HepG2 (cell line): ENCODE measurements around the gene PRCD. TPM values are rescaled to one million over a fixed set of nuclear protein-coding genes. Genes with fewer than 3 reads are reported as not detected.
A peak's percentile ranks its signal among the peaks of the same experiment; 100 is the strongest.

Experiments
- ATF7-NPFF ChIP-seq: sonication (generic); formaldehyde crosslinking; IDR thresholded peaks from 2 replicates; pipeline ENCODE4 v1.8.1; 2023; ENCODE audit warnings: mild to moderate bottlenecking, low read depth, missing genetic modification reagents, moderate library complexity
- CBX5 ChIP-seq: sonication (generic); formaldehyde crosslinking; IDR thresholded peaks from 2 replicates; pipeline ENCODE4 v1.4.0; 2020; ENCODE audit warnings: missing genetic modification reagents, borderline replicate concordance
- CENPX ChIP-seq: sonication (generic); formaldehyde crosslinking; IDR thresholded peaks from 2 replicates; pipeline ENCODE4 v1.9.0; 2021; ENCODE audit warnings: mild to moderate bottlenecking, missing genetic modification reagents, moderate library complexity
- FOXO4 ChIP-seq: sonication (generic); formaldehyde crosslinking; conservative IDR thresholded peaks from 2 replicates; pipeline ENCODE4 v1.8.1; 2023; ENCODE audit warnings: missing genetic modification reagents
- GMEB1 ChIP-seq: sonication (generic); formaldehyde crosslinking; IDR thresholded peaks from 2 replicates; pipeline ENCODE4 v1.5.1; 2020; ENCODE audit warnings: missing genetic modification reagents, mild to moderate bottlenecking, borderline replicate concordance
- GTF2F1 ChIP-seq: fragments of 150-350 bp; IDR thresholded peaks from 2 replicates; pipeline ENCODE4 v1.6.1; 2014; ENCODE audit warnings: low read length
- KDM2A ChIP-seq: sonication (generic); formaldehyde crosslinking; IDR thresholded peaks from 2 replicates; pipeline ENCODE4 v1.4.0; 2020; ENCODE audit warnings: low read depth, missing genetic modification reagents, borderline replicate concordance
- KDM5B ChIP-seq: sonication (generic); formaldehyde crosslinking; IDR thresholded peaks from 2 replicates; pipeline ENCODE4 v1.4.0; 2020; ENCODE audit warnings: missing genetic modification reagents, mild to moderate bottlenecking, borderline replicate concordance
- MATR3 ChIP-seq: sonication (generic); formaldehyde crosslinking; IDR thresholded peaks from 2 replicates; pipeline ENCODE4 v1.4.0; 2020; ENCODE audit warnings: missing genetic modification reagents
- PAX8 ChIP-seq: sonication (generic); formaldehyde crosslinking; IDR thresholded peaks from 2 replicates; pipeline ENCODE4 v1.8.0; 2022; ENCODE audit warnings: mild to moderate bottlenecking, missing genetic modification reagents, borderline replicate concordance
- SPEN ChIP-seq: sonication (generic); formaldehyde crosslinking; IDR thresholded peaks from 2 replicates; pipeline ENCODE4 v1.5.1; 2020; ENCODE audit warnings: low read depth, mild to moderate bottlenecking, missing genetic modification reagents
- SRSF9 ChIP-seq: fragments of 200-400 bp; formaldehyde crosslinking; IDR thresholded peaks from 2 replicates; pipeline ENCODE4 v1.6.1; 2018; ENCODE audit warnings: borderline replicate concordance, mild to moderate bottlenecking, low read depth, low read length; ENCODE audit not compliant: insufficient read depth, poor library complexity, severe bottlenecking
- TFDP1 ChIP-seq: IDR thresholded peaks from 2 replicates; pipeline ENCODE4 v1.6.1; 2016; ENCODE audit warnings: missing compliant biosample characterization, missing genetic modification reagents, borderline replicate concordance
- TOE1 ChIP-seq: sonication (generic); formaldehyde crosslinking; IDR thresholded peaks from 2 replicates; pipeline ENCODE4 v1.4.0; 2020; ENCODE audit warnings: mild to moderate bottlenecking, missing genetic modification reagents
- ZFP82 ChIP-seq: sonication (generic); formaldehyde crosslinking; IDR thresholded peaks from 2 replicates; pipeline ENCODE4 v1.5.1; 2020; ENCODE audit warnings: mild to moderate bottlenecking, missing genetic modification reagents, borderline replicate concordance
- ZHX2 ChIP-seq, 2 experiments: sonication (generic) in 1 of 2; formaldehyde crosslinking in 1 of 2; IDR thresholded peaks; 2 replicates each; pipeline versions ENCODE4 v1.6.1 to v1.9.0; 2014 to 2022; ENCODE audit warnings: antibody characterized with exemption in 1 of 2, borderline replicate concordance in 1 of 2, inconsistent platforms in 1 of 2, low read depth in 1 of 2, missing genetic modification reagents in 1 of 2
- ZNF292 ChIP-seq: sonication (generic); formaldehyde crosslinking; IDR thresholded peaks from 2 replicates; pipeline ENCODE4 v1.8.1; 2022; ENCODE audit warnings: mild to moderate bottlenecking, low read depth, missing genetic modification reagents, borderline replicate concordance
- ZNF296 ChIP-seq: sonication (generic); formaldehyde crosslinking; conservative IDR thresholded peaks from 2 replicates; pipeline ENCODE4 v1.5.0; 2020; ENCODE audit warnings: mild to moderate bottlenecking, missing genetic modification reagents
- ZNF605 ChIP-seq: sonication (generic); formaldehyde crosslinking; IDR thresholded peaks from 2 replicates; pipeline ENCODE4 v1.8.0; 2022; ENCODE audit warnings: mild to moderate bottlenecking, missing genetic modification reagents
- polyA plus RNA-seq, 8 experiments: library from polyadenylated mRNA; depleted of rRNA in 3 of 8; stranded (reverse) in 7 of 8; unstranded in 1 of 8; fragments of >200 nt; fragmentation: Illumina TruSeq in 4 of 8; extraction: Trizol in 4 of 8; gene quantifications; 2 replicates each; pipeline versions ENCODE4 v1.2.1 to v1.2.3, GENCODE V29; 2011 to 2016; ENCODE audit warnings: low read depth in 4 of 8, missing spikeins in 1 of 8, mixed read lengths in 1 of 8; ENCODE audit not compliant: insufficient read depth in 1 of 8
- total RNA-seq, 5 experiments: library from RNA; depleted of rRNA; stranded (reverse); fragments of >200 nt; fragmentation: Illumina TruSeq; extraction: Trizol; gene quantifications; 2 replicates each; pipeline ENCODE4 v1.2.3, GENCODE V29; 2016; ENCODE audit warnings: low read depth in 1 of 5

The PRCD gene
- total and polyA plus RNA-seq, 2 of the 13 experiments (the other 11 are each of a cell fraction or from before 2014, with no cell fraction given), result 0.51 TPM; not detected in 1

GRCh38 chr17:76499267-76499667, 40.6 kb upstream of the PRCD start (continued):
- TF ChIP-seq ZHX2 (IDR thresholded peaks at IDR 0.05; ENCODE audit: low read depth), result peak; percentile 70; the same call in 1 of the 2 replicates
- TF ChIP-seq ZHX2 (CRISPR knock-in tag; IDR thresholded peaks at IDR 0.05; ENCODE audit: borderline replicate concordance), result no peak
- TF ChIP-seq ZFP82 (CRISPR knock-in tag), result 0 out of 2 replicates have a peak, but pooled peaks have one; percentile 14
- peak; percentile 42; the same call in 1 of the 2 replicates for TF ChIP-seq TFDP1
- peak; percentile 75 for TF ChIP-seq ZNF605
- TF ChIP-seq ZNF292 (CRISPR knock-in tag), result 0 out of 2 replicates have a peak, but pooled peaks have one; percentile 51
- TF ChIP-seq CBX5, result peak; percentile 93; the same call in 1 of the 2 replicates
- no peak for TF ChIP-seq TOE1 (CRISPR knock-in tag)
- TF ChIP-seq GMEB1, result 0 out of 2 replicates have a peak, but pooled peaks have one; percentile 22
- no peak for TF ChIP-seq SRSF9
- no peak for TF ChIP-seq CENPX (CRISPR knock-in tag)
- TF ChIP-seq SPEN (CRISPR knock-in tag), result peak; percentile 80; the same call in 1 of the 2 replicates
- no peak for TF ChIP-seq FOXO4
- no peak for TF ChIP-seq ZNF296
- peak; percentile 68 for TF ChIP-seq KDM5B (CRISPR knock-in tag)
- no peak for TF ChIP-seq GTF2F1
- peak; percentile 84 for TF ChIP-seq KDM2A (CRISPR knock-in tag)
- TF ChIP-seq MATR3 (CRISPR knock-in tag), result no peak
- TF ChIP-seq ATF7-NPFF (CRISPR knock-in tag), result peak; percentile 74; the same call in 1 of the 2 replicates
- no peak for TF ChIP-seq PAX8 (CRISPR knock-in tag)
